DOHH2 (cell line): Measurements from ENCODE around the gene TEX14.

Experiments
- CTCF ChIP-seq: fragments of 200-600 bp; sonication (generic); IDR thresholded peaks from one replicate; pipeline ENCODE4 v1.5.1; 2014; ENCODE audit warnings: antibody characterized with exemption, mild to moderate bottlenecking, low read depth, low read length; ENCODE audit not compliant: poor library complexity, severe bottlenecking
- EZH2phosphoT487 ChIP-seq: fragments of 200-600 bp; sonication (generic); IDR thresholded peaks from 2 replicates; pipeline ENCODE4 v1.6.1; 2017; ENCODE audit warnings: borderline replicate concordance, mild to moderate bottlenecking, antibody characterized with exemption, low read length, moderate library complexity, mixed read lengths

- TF ChIP-seq CTCF (no peak), EZH2phosphoT487 (no peak)
These were observed 2.5 kb upstream of the TEX14 start for GRCh38 chr17:58694302-58694701.
